Activated T-helper 1 cell treated with anti-CD3 and anti-CD28 coated beads, Interleukin-12 subunit alpha, Interleukin-12 subunit beta, Interleukin-2, Interleukin-4 antibody, amounts not matched to agents 30 ng/mL and 10 ng/mL and 1 ng/mL, durations not matched to agents 14 hours and 24 hours and 36 hours (primary cell): ENCODE results near the gene DNM1. TPM values are rescaled to one million over a fixed set of nuclear protein-coding genes. Genes with fewer than 3 reads are reported as not detected.
A peak's percentile ranks its signal among the peaks of the same experiment; 100 is the strongest.
"Not testable (repeated sequence)": the region's sequence is repeated elsewhere in the genome, so short reads cannot be mapped to it uniquely, and the experiment has no call there.

Experiments
- DNase-seq: peaks from one replicate; pipeline ENCODE4 v3.0.0; 2021; ENCODE audit warnings: low spot score
- H3K27ac Mint-ChIP-seq: one replicate; pipeline ENCODE4 v1.8.0; 2021; ENCODE audit warnings: mild to moderate bottlenecking, mixed read lengths
- H3K27me3 Mint-ChIP-seq: one replicate; pipeline ENCODE4 v1.8.0; 2022; ENCODE audit warnings: mild to moderate bottlenecking, moderate library complexity, mixed read lengths; ENCODE audit not compliant: insufficient read depth
- H3K36me3 Mint-ChIP-seq: one replicate; pipeline ENCODE4 v1.8.0; 2021; ENCODE audit warnings: low read depth, mixed read lengths
- H3K4me1 Mint-ChIP-seq: one replicate; pipeline ENCODE4 v1.8.0; 2021; ENCODE audit warnings: low read depth, mixed read lengths
- H3K4me3 Mint-ChIP-seq: one replicate; pipeline ENCODE4 v1.8.0; 2021; ENCODE audit warnings: mild to moderate bottlenecking, moderate library complexity, mixed read lengths
- H3K9me3 Mint-ChIP-seq: one replicate; pipeline ENCODE4 v1.8.0; 2021; ENCODE audit warnings: mixed read lengths
- intact Hi-C: fragments of 100-400 bp; cut with micrococcal nuclease; formaldehyde crosslinking; loops from one replicate; pipeline ENCODE4 v1.15.1; 2024
- total RNA-seq: library from RNA; stranded (reverse); gene quantifications from 2 replicates; pipeline ENCODE4 v1.2.3, GENCODE V29; 2022

The DNM1 gene
- total RNA-seq, 1 donor from 2014 or later, result 1.4 TPM

- DNase-seq, result peak; percentile 100
- Mint-ChIP-seq H3K9me3 (no peaks in the 10 kb centered on the region), H3K27me3 (no peaks in the 10 kb centered on the region), H3K4me1 (peaks cover 54% of the 10 kb centered on the region), H3K4me3 (peak within 1 kb of the TSS; percentile 98), H3K36me3 (peaks cover 16% of the 10 kb centered on the region), H3K27ac (peak within 1 kb of the TSS; percentile 91)
- intact Hi-C loops, result loop anchor here (1.0 to 5.0 kb wide), 8 partner anchors 26 to 276 kb away; partner anchors contain the start of genes COQ4, DNM1, ODF2 and SPTAN1
Measured at GRCh38 chr9:128276008-128276573, 72.9 kb downstream of the DNM1 start, which contains the start of gene SWI5. TSS of gene SWI5 (plus strand) at chr9:128276276.

- peaks cover 15% of the 10 kb centered on the region for H3K36me3 Mint-ChIP-seq
- no peaks in the 10 kb centered on the region for H3K27me3 Mint-ChIP-seq
- peaks cover 54% of the 10 kb centered on the region for H3K4me1 Mint-ChIP-seq
- intact Hi-C loops, result loop anchor here (1.0 to 5.0 kb wide), 8 partner anchors 26 to 276 kb away; partner anchors contain the start of genes COQ4, DNM1, ODF2 and SPTAN1
- peak overlapping the region; percentile 91 for H3K27ac Mint-ChIP-seq
- peak overlapping the region; percentile 98 for H3K4me3 Mint-ChIP-seq
- no peak for DNase-seq
- H3K9me3 Mint-ChIP-seq, result no peaks in the 10 kb centered on the region
Measured at GRCh38 chr9:128276574-128277270, 73.5 kb downstream of the DNM1 start.

- DNase-seq, H3K27me3 Mint-ChIP-seq, H3K9me3 Mint-ChIP-seq, H3K27ac Mint-ChIP-seq, H3K4me3 Mint-ChIP-seq: not testable (repeated sequence)
- peaks cover 10% of the 10 kb centered on the region for H3K36me3 Mint-ChIP-seq
- H3K4me1 Mint-ChIP-seq, result peaks cover 37% of the 10 kb centered on the region
- intact Hi-C loops, result loop anchor here (5.0 kb wide), 2 partner anchors 77 to 273 kb away; partner anchors contain the start of genes DNM1 and SPTAN1
Measured at GRCh38 chr9:128279088-128280073, 76.2 kb downstream of the DNM1 start.

GRCh38 chr9:128280084-128280622 lies 77.0 kb downstream of the DNM1 start:
- Mint-ChIP-seq H3K4me3 (no peak overlapping the region), H3K4me1 (peaks cover 29% of the 10 kb centered on the region), H3K36me3 (peaks cover 12% of the 10 kb centered on the region), H3K27me3 (no peaks in the 10 kb centered on the region), H3K27ac (peak overlapping the region; percentile 36), H3K9me3 (no peaks in the 10 kb centered on the region)
- no peak for DNase-seq
- intact Hi-C loops, result no loop called here

- H3K4me1 Mint-ChIP-seq, result peaks cover 13% of the 10 kb centered on the region
- no peak for DNase-seq
Measured at GRCh38 chr9:128282500-128282899, 79.3 kb downstream of the DNM1 start.

GRCh38 chr9:128285033-128285784 lies 82.0 kb downstream of the DNM1 start:
- DNase-seq, result no peak
- peaks cover 1% of the 10 kb centered on the region for H3K4me1 Mint-ChIP-seq
- H3K9me3 Mint-ChIP-seq, result no peaks in the 10 kb centered on the region
- no peaks in the 10 kb centered on the region for H3K27me3 Mint-ChIP-seq
- no peak overlapping the region for H3K27ac Mint-ChIP-seq
- no peak overlapping the region for H3K4me3 Mint-ChIP-seq
- intact Hi-C loops, result no loop called here
- peaks cover 9% of the 10 kb centered on the region for H3K36me3 Mint-ChIP-seq

More at GRCh38 chr9:128282500-128282899, 79.3 kb downstream of the DNM1 start:
- Mint-ChIP-seq H3K4me3 (no peak overlapping the region), H3K9me3 (no peaks in the 10 kb centered on the region), H3K27ac (no peak overlapping the region), H3K36me3 (peaks cover 10% of the 10 kb centered on the region), H3K27me3 (no peaks in the 10 kb centered on the region)
- intact Hi-C loops, result no loop called here

- Mint-ChIP-seq H3K36me3 (peaks cover 8% of the 10 kb centered on the region), H3K27me3 (no peaks in the 10 kb centered on the region), H3K4me3 (no peak overlapping the region), H3K4me1 (no peaks in the 10 kb centered on the region), H3K27ac (no peak overlapping the region), H3K9me3 (no peaks in the 10 kb centered on the region)
- intact Hi-C loops, result no loop called here
- DNase-seq, result no peak
Measured at GRCh38 chr9:128286440-128286839, 83.3 kb downstream of the DNM1 start.

- Mint-ChIP-seq H3K27me3 (no peaks in the 10 kb centered on the region), H3K36me3 (peaks cover 8% of the 10 kb centered on the region), H3K27ac (no peak overlapping the region), H3K9me3 (no peaks in the 10 kb centered on the region), H3K4me3 (no peak overlapping the region), H3K4me1 (no peaks in the 10 kb centered on the region)
- DNase-seq, result no peak
- intact Hi-C loops, result no loop called here
Measured at GRCh38 chr9:128288273-128289004, 85.3 kb downstream of the DNM1 start.

- H3K36me3 Mint-ChIP-seq, result peaks cover 4% of the 10 kb centered on the region
- no peaks in the 10 kb centered on the region for H3K9me3 Mint-ChIP-seq
- H3K4me3 Mint-ChIP-seq, result no peak overlapping the region
- intact Hi-C loops, result no loop called here
- peaks cover 5% of the 10 kb centered on the region for H3K4me1 Mint-ChIP-seq
- DNase-seq, result no peak
- no peaks in the 10 kb centered on the region for H3K27me3 Mint-ChIP-seq
- no peak overlapping the region for H3K27ac Mint-ChIP-seq
Measured at GRCh38 chr9:128292009-128292408, 88.8 kb downstream of the DNM1 start.

GRCh38 chr9:128293091-128293490 lies 89.9 kb downstream of the DNM1 start:
- H3K4me3 Mint-ChIP-seq, result no peak overlapping the region
- intact Hi-C loops, result no loop called here
- H3K27me3 Mint-ChIP-seq, result no peaks in the 10 kb centered on the region
- no peaks in the 10 kb centered on the region for H3K36me3 Mint-ChIP-seq
- H3K4me1 Mint-ChIP-seq, result peaks cover 5% of the 10 kb centered on the region
- DNase-seq, result no peak
- no peak overlapping the region for H3K27ac Mint-ChIP-seq
- H3K9me3 Mint-ChIP-seq, result no peaks in the 10 kb centered on the region

- H3K4me3 Mint-ChIP-seq, result no peak overlapping the region
- H3K9me3 Mint-ChIP-seq, result no peaks in the 10 kb centered on the region
- no peaks in the 10 kb centered on the region for H3K36me3 Mint-ChIP-seq
- intact Hi-C loops, result no loop called here
- no peak for DNase-seq
- no peak overlapping the region for H3K27ac Mint-ChIP-seq
- H3K4me1 Mint-ChIP-seq, result peaks cover 5% of the 10 kb centered on the region
- no peaks in the 10 kb centered on the region for H3K27me3 Mint-ChIP-seq
Measured at GRCh38 chr9:128294142-128294541, 91.0 kb downstream of the DNM1 start.
